CD4-positive, alpha-beta T cell treated with Interferon gamma for 1 hour (primary cell): ENCODE measurements around the gene ZIC3.
"Not testable (repeated sequence)": the region's sequence is repeated elsewhere in the genome, so short reads cannot be mapped to it uniquely, and the experiment has no call there.

Source experiments
- DNase-seq: peaks from one replicate; pipeline ENCODE4 v3.0.0-alpha.2; 2020

ZIC3 gene

GRCh38 chrX:137565921-137566745, at the start of gene ZIC3:
TSS of gene ZIC3 (plus strand) at chrX:137566127. CDS start at chrX:137566692, 565 bp downstream.
- DNase-seq: no peak

- no peak for DNase-seq
Observed at GRCh38 chrX:137519459-137519858, 46.5 kb upstream of the ZIC3 start.

- DNase-seq: no peak
Observed at GRCh38 chrX:137545711-137546651, 19.9 kb upstream of the ZIC3 start.

- no peak for DNase-seq
Observed at GRCh38 chrX:137547291-137547690, 18.6 kb upstream of the ZIC3 start.

GRCh38 chrX:137548261-137548660, 17.7 kb upstream of the ZIC3 start:
- no peak for DNase-seq

- DNase-seq: no peak
Observed at GRCh38 chrX:137549073-137549472, 16.9 kb upstream of the ZIC3 start.

- no peak for DNase-seq
Observed at GRCh38 chrX:137549851-137550664, 15.9 kb upstream of the ZIC3 start.

- no peak for DNase-seq
Observed at GRCh38 chrX:137550665-137551261, 15.2 kb upstream of the ZIC3 start.

GRCh38 chrX:137552098-137552497, 13.8 kb upstream of the ZIC3 start:
- not testable (repeated sequence) for DNase-seq

GRCh38 chrX:137562096-137562495, 3.8 kb upstream of the ZIC3 start:
- no peak for DNase-seq

- DNase-seq: no peak
Observed at GRCh38 chrX:137563681-137564651, 2.0 kb upstream of the ZIC3 start.

GRCh38 chrX:137565318-137565904, 516 bp upstream of the ZIC3 start:
- DNase-seq: no peak

GRCh38 chrX:137566746-137567679, 1.1 kb downstream of the ZIC3 start:
- DNase-seq: no peak

- DNase-seq: no peak
Observed at GRCh38 chrX:137567682-137568232, 1.8 kb downstream of the ZIC3 start.

- DNase-seq: no peak
Observed at GRCh38 chrX:137568741-137569469, 3.0 kb downstream of the ZIC3 start.

GRCh38 chrX:137569470-137569891, 3.6 kb downstream of the ZIC3 start:
- DNase-seq: no peak

GRCh38 chrX:137573324-137574101, 7.6 kb downstream of the ZIC3 start:
- DNase-seq: no peak
